GM12865 (cell line): Measurements from ENCODE around the gene RGR.

Source experiments
- DNase-seq: peaks from one replicate; pipeline ENCODE4 v3.0.0; 2010; ENCODE audit warnings: low read depth
- H3K4me3 ChIP-seq: 2 replicates; pipeline ENCODE4 v1.5.1; 2011; ENCODE audit warnings: mild to moderate bottlenecking, low read depth, low read length, control low read depth
- TF ChIP-seq, protein P1 (sequence below): IDR thresholded peaks from 2 replicates; pipeline ENCODE4 v1.5.1; 2011; ENCODE audit warnings: low read length, control low read depth, low read depth, inconsistent platforms; ENCODE audit not compliant: insufficient read depth; ENCODE audit errors: missing control alignments

RGR gene

DNA sequence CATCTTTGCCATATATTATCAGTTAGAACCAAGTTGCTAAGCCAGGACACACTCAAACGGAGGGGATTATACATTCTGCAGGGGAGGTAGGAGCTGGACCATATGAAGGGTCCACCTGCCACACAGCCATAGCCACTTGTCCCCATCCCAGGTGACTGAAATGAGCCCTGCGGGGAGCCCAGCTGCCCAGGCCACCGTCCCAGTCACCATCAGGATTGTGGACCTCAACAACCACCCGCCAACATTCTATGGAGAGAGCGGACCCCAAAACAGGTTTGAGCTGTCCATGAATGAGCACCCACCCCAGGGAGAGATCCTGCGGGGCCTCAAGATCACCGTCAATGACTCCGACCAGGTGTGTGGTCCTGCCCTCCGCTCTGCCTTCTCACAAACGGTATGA lies 36.8 kb upstream of the RGR start:
- DNase-seq, result no peak
- no peak overlapping the region for H3K4me3 ChIP-seq
- TF ChIP-seq, protein P1, sequence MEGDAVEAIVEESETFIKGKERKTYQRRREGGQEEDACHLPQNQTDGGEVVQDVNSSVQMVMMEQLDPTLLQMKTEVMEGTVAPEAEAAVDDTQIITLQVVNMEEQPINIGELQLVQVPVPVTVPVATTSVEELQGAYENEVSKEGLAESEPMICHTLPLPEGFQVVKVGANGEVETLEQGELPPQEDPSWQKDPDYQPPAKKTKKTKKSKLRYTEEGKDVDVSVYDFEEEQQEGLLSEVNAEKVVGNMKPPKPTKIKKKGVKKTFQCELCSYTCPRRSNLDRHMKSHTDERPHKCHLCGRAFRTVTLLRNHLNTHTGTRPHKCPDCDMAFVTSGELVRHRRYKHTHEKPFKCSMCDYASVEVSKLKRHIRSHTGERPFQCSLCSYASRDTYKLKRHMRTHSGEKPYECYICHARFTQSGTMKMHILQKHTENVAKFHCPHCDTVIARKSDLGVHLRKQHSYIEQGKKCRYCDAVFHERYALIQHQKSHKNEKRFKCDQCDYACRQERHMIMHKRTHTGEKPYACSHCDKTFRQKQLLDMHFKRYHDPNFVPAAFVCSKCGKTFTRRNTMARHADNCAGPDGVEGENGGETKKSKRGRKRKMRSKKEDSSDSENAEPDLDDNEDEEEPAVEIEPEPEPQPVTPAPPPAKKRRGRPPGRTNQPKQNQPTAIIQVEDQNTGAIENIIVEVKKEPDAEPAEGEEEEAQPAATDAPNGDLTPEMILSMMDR, result no peak

DNA sequence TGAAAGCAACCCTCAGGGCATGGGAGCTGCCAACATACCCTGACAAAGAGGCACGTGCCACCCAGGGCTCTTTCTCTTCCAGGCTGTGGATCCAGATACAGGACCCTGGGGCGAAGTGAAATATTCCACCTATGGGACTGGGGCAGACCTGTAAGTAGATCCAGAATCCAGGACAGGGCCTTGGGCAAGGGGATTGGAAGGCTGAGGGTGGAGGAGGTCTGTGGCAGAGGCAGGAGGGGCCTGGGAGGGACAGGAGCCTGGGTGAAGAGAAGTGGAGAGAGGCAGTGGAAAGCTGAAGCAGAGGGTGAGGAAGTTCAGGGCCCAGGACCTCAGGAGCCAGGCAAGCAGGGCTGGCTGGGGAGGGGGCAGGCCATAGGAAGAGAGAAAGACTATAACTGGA lies 33.3 kb upstream of the RGR start:
- TF ChIP-seq, protein P1, result no peak
- H3K4me3 ChIP-seq, result no peak overlapping the region
- DNase-seq, result no peak

DNA sequence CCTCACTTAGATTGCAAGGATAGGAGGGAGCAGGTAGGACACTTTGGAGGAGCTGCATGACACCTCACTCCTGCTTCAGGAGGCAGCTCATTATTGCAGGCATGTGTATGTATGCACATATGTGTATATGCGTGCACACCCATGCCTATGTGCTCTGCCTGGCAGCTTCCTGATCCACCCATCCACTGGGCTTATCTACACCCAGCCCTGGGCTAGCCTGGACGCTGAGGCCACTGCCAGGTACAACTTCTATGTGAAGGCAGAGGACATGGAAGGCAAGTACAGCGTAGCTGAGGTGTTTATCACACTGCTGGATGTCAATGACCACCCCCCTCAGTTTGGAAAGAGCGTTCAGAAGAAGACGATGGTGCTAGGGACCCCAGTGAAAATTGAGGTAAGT lies 32.8 kb upstream of the RGR start:
- TF ChIP-seq, protein P1, result no peak

DNA sequence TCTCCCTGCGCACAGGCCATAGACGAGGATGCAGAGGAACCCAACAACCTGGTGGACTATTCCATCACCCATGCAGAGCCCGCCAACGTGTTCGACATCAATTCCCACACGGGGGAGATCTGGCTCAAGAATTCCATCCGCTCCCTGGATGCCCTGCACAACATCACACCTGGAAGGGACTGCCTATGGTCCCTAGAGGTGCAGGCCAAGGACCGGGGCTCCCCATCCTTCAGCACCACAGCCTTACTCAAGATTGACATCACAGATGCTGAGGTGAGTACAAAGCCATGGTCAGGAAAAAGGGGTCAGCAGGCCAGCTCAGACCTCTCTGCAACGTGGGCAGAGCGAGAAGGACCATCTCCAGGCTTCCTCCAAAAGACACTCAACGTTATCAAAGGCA lies 31.8 kb upstream of the RGR start:
- no peak for DNase-seq
- TF ChIP-seq, protein P1, result no peak
- no peak overlapping the region for H3K4me3 ChIP-seq

More for the DNA sequence above, 32.8 kb upstream of the RGR start:
- no peak for DNase-seq
- no peak overlapping the region for H3K4me3 ChIP-seq

DNA sequence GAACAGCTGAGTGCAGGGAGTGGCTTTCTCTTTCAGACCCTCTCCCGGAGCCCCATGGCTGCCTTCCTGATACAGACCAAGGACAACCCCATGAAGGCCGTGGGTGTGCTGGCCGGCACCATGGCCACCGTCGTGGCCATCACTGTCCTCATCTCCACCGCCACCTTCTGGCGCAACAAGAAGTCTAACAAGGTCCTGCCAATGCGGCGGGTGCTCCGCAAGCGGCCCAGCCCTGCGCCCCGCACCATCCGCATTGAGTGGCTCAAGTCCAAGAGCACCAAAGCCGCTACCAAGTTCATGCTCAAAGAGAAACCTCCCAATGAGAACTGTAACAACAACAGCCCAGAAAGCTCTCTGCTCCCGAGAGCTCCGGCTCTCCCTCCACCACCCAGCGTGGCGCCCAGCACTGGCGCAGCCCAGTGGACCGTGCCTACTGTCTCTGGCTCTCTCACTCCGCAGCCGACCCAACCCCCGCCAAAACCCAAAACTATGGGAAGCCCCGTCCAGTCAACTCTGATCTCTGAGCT lies 30.7 kb upstream of the RGR start:
- no peak for DNase-seq
- H3K4me3 ChIP-seq, result peak overlapping the region; percentile 21
- TF ChIP-seq, protein P1, result no peak

DNA sequence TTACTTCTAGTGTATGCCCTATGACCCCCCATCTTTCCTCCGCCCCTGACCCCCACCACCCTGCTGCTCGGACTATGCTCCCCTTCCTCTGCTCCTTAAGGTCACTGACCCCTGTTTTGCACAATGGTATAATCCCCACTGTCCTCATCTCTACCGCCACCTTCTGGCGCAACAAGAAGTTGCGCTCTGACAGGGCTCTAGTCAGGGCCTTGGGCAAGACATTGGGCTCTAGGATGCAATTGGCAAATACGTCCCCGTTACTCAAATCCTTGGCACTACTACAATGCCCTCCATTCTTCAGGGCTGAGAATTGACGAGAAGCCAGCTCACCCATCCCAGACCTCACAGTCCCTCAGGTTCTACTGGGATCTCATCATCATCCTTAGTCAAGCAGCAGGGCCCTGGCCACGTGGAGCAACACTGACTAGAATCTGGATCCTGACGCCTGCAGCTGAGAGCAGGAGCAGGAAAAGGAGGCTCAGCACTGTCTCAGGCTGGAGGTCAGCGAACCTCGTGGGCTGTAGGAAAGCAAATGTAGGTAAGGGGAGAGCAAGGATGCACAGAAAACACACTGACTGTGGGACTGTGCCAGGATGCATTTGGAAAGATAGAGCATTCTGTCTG lies 30.1 kb upstream of the RGR start:
- peak; percentile 73 for DNase-seq
- TF ChIP-seq, protein P1, result peak; percentile 75
- H3K4me3 ChIP-seq, result peak overlapping the region; percentile 21; the same call in 1 of the 2 replicates

DNA sequence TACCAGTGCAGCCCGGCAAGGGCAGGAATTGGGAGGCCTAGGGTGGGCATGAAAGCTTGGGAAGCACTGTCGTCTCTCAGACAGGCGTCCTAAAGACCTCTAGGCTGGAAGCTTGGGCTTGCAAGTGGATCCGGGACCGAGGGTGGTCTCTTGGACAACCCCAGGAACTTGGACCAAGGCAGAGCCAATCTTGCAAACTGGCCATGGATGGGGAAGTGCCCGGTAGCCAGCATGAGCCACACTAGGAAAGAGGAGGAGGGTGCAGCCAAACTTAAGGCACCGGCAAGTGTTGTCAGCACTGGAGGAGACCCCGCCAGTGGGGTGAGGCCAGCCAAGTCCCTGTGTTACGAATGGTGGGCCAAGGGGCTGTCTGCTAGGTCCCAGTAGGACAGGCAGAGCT lies 28.0 kb upstream of the RGR start:
- H3K4me3 ChIP-seq, result no peak overlapping the region

More for the DNA sequence above, 28.0 kb upstream of the RGR start:
- no peak for DNase-seq
- TF ChIP-seq, protein P1, result no peak
